ENCODE measurements around the gene PCDH9. TPM values are rescaled to one million over a fixed set of nuclear protein-coding genes. Genes with fewer than 3 reads are reported as not detected.

The PCDH9 gene
- total RNA-seq, 1 donor from 2014 or later, result 17.1 TPM

GRCh38 chr13:67227131-67227983 lies 2.8 kb downstream of the PCDH9 start:
- intact Hi-C loops (cut with DNase I), result loop anchor here (10.0 kb wide), 2 partner anchors 603 to 1303 kb away; no protein-coding TSS in a partner anchor
- no peak for DNase-seq (ENCODE audit: low spot score)

GRCh38 chr13:67226696-67227095 lies 3.4 kb downstream of the PCDH9 start:
- intact Hi-C loops (cut with DNase I), result loop anchor here (10.0 kb wide), 2 partner anchors 602 to 1302 kb away; no protein-coding TSS in a partner anchor
- DNase-seq (ENCODE audit: low spot score), result no peak

- intact Hi-C loops (cut with DNase I), result loop anchor here (2.0 to 10.0 kb wide), 3 partner anchors 151 to 1301 kb away; no protein-coding TSS in a partner anchor
- no peak for DNase-seq (ENCODE audit: low spot score)
These were observed 4.6 kb downstream of the PCDH9 start for GRCh38 chr13:67225252-67226159.

GRCh38 chr13:67224148-67224846 lies 5.8 kb downstream of the PCDH9 start:
- intact Hi-C loops (cut with DNase I), result loop anchor here (2.0 to 10.0 kb wide), 5 partner anchors 77 to 1299 kb away; no protein-coding TSS in a partner anchor
- peak; percentile 78 for DNase-seq (ENCODE audit: low spot score)

GRCh38 chr13:67223742-67224141 lies 6.4 kb downstream of the PCDH9 start:
- DNase-seq (ENCODE audit: low spot score), result no peak
- intact Hi-C loops (cut with DNase I), result loop anchor here (2.0 to 10.0 kb wide), 5 partner anchors 76 to 1299 kb away; no protein-coding TSS in a partner anchor

GRCh38 chr13:67223024-67223423 lies 7.1 kb downstream of the PCDH9 start:
- intact Hi-C loops (cut with DNase I), result loop anchor here (5.0 to 10.0 kb wide), 4 partner anchors 76 to 1298 kb away; no protein-coding TSS in a partner anchor
- no peak for DNase-seq (ENCODE audit: low spot score)

GRCh38 chr13:67221630-67222226 lies 8.4 kb downstream of the PCDH9 start:
- no peak for DNase-seq (ENCODE audit: low spot score)
- intact Hi-C loops (cut with DNase I), result loop anchor here (5.0 to 10.0 kb wide), 4 partner anchors 74 to 1297 kb away; no protein-coding TSS in a partner anchor

GRCh38 chr13:67219113-67219512 lies 11.0 kb downstream of the PCDH9 start:
- intact Hi-C loops (cut with DNase I), result no loop called here
- no peak for DNase-seq (ENCODE audit: low spot score)

GRCh38 chr13:67217880-67218279 lies 12.3 kb downstream of the PCDH9 start:
- intact Hi-C loops (cut with DNase I), result no loop called here
- no peak for DNase-seq (ENCODE audit: low spot score)

GRCh38 chr13:67216864-67217263 lies 13.3 kb downstream of the PCDH9 start:
- intact Hi-C loops (cut with DNase I), result no loop called here

GRCh38 chr13:67210208-67210607 lies 19.9 kb downstream of the PCDH9 start:
- no peak for DNase-seq (ENCODE audit: low spot score)
- intact Hi-C loops (cut with DNase I), result no loop called here

More at GRCh38 chr13:67216864-67217263, 13.3 kb downstream of the PCDH9 start:
- DNase-seq (ENCODE audit: low spot score), result no peak

GRCh38 chr13:67208552-67208951 lies 21.6 kb downstream of the PCDH9 start:
- DNase-seq (ENCODE audit: low spot score), result no peak
- intact Hi-C loops (cut with DNase I), result no loop called here

GRCh38 chr13:67204764-67205163 lies 25.4 kb downstream of the PCDH9 start:
- intact Hi-C loops (cut with DNase I), result no loop called here
- no peak for DNase-seq (ENCODE audit: low spot score)

- intact Hi-C loops (cut with DNase I), result no loop called here
- no peak for DNase-seq (ENCODE audit: low spot score)
These were observed 29.5 kb downstream of the PCDH9 start for GRCh38 chr13:67200605-67201004.

- intact Hi-C loops (cut with DNase I), result no loop called here
- no peak for DNase-seq (ENCODE audit: low spot score)
These were observed 30.0 kb downstream of the PCDH9 start for GRCh38 chr13:67200183-67200582.

- DNase-seq (ENCODE audit: low spot score), result no peak
- intact Hi-C loops (cut with DNase I), result no loop called here
These were observed 32.4 kb downstream of the PCDH9 start for GRCh38 chr13:67197704-67198103.

- no peak for DNase-seq (ENCODE audit: low spot score)
- intact Hi-C loops (cut with DNase I), result no loop called here
These were observed 36.2 kb downstream of the PCDH9 start for GRCh38 chr13:67193979-67194378.

- DNase-seq (ENCODE audit: low spot score), result no peak
- intact Hi-C loops (cut with DNase I), result no loop called here
These were observed 37.4 kb downstream of the PCDH9 start for GRCh38 chr13:67192751-67193150.

GRCh38 chr13:67186995-67187569 lies 43.1 kb downstream of the PCDH9 start:
- DNase-seq (ENCODE audit: low spot score), result no peak
- intact Hi-C loops (cut with DNase I), result no loop called here
